Measurements from ENCODE around the gene CD1D. TPM values are rescaled to one million over a fixed set of nuclear protein-coding genes. Genes with fewer than 3 reads are reported as not detected.

CD1D gene
- total RNA-seq, 2 experiments from 2014 or later = 3.3 to 5.7 TPM

DNA sequence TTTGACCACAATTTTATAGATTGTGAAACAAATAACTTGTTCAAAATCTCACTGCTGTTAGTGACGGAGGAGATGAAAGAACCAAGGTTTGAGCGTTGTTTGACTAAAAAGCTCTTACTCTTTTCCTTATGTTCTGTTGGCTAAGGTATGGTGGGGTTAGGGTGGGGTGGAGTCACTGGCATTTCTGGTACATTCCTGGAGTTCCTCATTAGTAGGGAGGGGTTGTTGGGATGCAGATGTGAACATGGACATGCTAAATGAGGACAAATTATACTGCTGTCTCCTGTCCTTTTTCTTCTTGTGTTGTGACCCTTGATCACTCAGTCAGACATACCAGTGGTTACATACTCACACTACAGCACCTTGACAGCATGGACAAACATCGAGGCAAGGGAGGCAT is 26.2 kb upstream of the CD1D start:
- TF ChIP-seq EZH2phosphoT487 (IDR thresholded peaks at IDR 0.05; ENCODE audit: borderline replicate concordance, low read depth, low read length) = no peak
- TF ChIP-seq, protein P1, sequence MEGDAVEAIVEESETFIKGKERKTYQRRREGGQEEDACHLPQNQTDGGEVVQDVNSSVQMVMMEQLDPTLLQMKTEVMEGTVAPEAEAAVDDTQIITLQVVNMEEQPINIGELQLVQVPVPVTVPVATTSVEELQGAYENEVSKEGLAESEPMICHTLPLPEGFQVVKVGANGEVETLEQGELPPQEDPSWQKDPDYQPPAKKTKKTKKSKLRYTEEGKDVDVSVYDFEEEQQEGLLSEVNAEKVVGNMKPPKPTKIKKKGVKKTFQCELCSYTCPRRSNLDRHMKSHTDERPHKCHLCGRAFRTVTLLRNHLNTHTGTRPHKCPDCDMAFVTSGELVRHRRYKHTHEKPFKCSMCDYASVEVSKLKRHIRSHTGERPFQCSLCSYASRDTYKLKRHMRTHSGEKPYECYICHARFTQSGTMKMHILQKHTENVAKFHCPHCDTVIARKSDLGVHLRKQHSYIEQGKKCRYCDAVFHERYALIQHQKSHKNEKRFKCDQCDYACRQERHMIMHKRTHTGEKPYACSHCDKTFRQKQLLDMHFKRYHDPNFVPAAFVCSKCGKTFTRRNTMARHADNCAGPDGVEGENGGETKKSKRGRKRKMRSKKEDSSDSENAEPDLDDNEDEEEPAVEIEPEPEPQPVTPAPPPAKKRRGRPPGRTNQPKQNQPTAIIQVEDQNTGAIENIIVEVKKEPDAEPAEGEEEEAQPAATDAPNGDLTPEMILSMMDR (conservative IDR thresholded peaks at IDR 0.05; ENCODE audit: low read length) = no peak
- no peak for DNase-seq (ENCODE audit: low spot score)
- no peaks in the 10 kb centered on the region for H4K20me1 ChIP-seq (ENCODE audit: insufficient read depth, low read length)
- CTCF ChIA-PET (ENCODE audit: unreplicated experiment) = no interaction called here
- POLR2A ChIA-PET = interaction anchor here (1.2 kb wide), 1 partner anchor 129 kb away, joined by 3 read pairs; no protein-coding TSS in a partner anchor
- no peak overlapping the region for H3K27ac ChIP-seq (ENCODE audit: low read depth, low read length, poor library complexity, severe bottlenecking)
- H3K9me3 ChIP-seq (ENCODE audit: low read length) = no peaks in the 10 kb centered on the region
- no peaks in the 10 kb centered on the region for H3K79me2 ChIP-seq (ENCODE audit: insufficient read depth, low read depth, low read length)
- no peaks in the 10 kb centered on the region for H3K9me2 ChIP-seq (ENCODE audit: insufficient read depth, low read length)
- H3K4me3 ChIP-seq (ENCODE audit: low read depth, low read length, poor library complexity, severe bottlenecking) = no peak overlapping the region
- intact Hi-C loops (cut with micrococcal nuclease; ENCODE audit: unreplicated experiment) = no loop called here
- no TSS peak for BruUV-seq (replicated peaks)
- H2AFZ ChIP-seq (ENCODE audit: low read length) = no peak overlapping the region
- peaks cover 26% of the 10 kb centered on the region for H3K4me1 ChIP-seq (ENCODE audit: insufficient read depth, low read length, poor library complexity, severe bottlenecking)
- H3K4me2 ChIP-seq (ENCODE audit: low read length) = no peak overlapping the region
- H3K36me3 ChIP-seq (ENCODE audit: insufficient read depth, low read length) = no peaks in the 10 kb centered on the region

DNA sequence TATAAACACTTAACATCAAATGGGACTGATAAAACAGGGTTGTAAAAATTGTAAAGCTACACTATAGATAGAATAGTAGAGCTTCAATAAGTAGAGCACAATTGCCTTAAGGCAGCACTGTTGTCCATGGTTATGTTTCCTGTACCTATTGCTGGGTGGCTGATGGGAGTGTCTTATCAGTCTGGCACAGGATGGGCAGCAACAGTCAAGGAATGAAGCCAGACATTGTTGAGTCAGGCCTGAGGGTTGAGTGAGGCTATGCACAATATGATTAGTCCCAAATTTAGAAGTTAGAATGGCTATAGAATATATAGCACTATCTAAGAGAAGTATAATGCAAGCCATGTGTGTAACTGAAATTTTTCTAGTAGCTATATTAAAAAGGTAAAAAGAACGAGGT is 25.0 kb upstream of the CD1D start:
- Histone ChIP-seq H2AFZ (ENCODE audit: low read length) (no peak overlapping the region), H3K27ac (ENCODE audit: low read depth, low read length, poor library complexity, severe bottlenecking) (no peak overlapping the region), H3K4me2 (ENCODE audit: low read length) (no peak overlapping the region), H3K9me3 (ENCODE audit: low read length) (no peaks in the 10 kb centered on the region), H4K20me1 (ENCODE audit: insufficient read depth, low read length) (no peaks in the 10 kb centered on the region), H3K79me2 (ENCODE audit: insufficient read depth, low read depth, low read length) (no peaks in the 10 kb centered on the region), H3K36me3 (ENCODE audit: insufficient read depth, low read length) (no peaks in the 10 kb centered on the region), H3K4me1 (ENCODE audit: insufficient read depth, low read length, poor library complexity, severe bottlenecking) (peaks cover 23% of the 10 kb centered on the region), H3K9me2 (ENCODE audit: insufficient read depth, low read length) (no peaks in the 10 kb centered on the region), H3K4me3 (ENCODE audit: low read depth, low read length, poor library complexity, severe bottlenecking) (no peak overlapping the region)
- DNase-seq (ENCODE audit: low spot score) = no peak
- TF ChIP-seq EZH2phosphoT487 (IDR thresholded peaks at IDR 0.05; ENCODE audit: borderline replicate concordance, low read depth, low read length) = no peak
- TF ChIP-seq, protein P1 (conservative IDR thresholded peaks at IDR 0.05; ENCODE audit: low read length) = no peak
- ChIA-PET POLR2A (interaction anchor here (0.7 to 1.2 kb wide), 4 partner anchors 11 to 857 kb away, joined by 3 to 5 read pairs (median 3); no protein-coding TSS in a partner anchor), CTCF (ENCODE audit: unreplicated experiment) (no interaction called here)
- intact Hi-C loops (cut with micrococcal nuclease; ENCODE audit: unreplicated experiment) = no loop called here
- no TSS peak for BruUV-seq (replicated peaks)

DNA sequence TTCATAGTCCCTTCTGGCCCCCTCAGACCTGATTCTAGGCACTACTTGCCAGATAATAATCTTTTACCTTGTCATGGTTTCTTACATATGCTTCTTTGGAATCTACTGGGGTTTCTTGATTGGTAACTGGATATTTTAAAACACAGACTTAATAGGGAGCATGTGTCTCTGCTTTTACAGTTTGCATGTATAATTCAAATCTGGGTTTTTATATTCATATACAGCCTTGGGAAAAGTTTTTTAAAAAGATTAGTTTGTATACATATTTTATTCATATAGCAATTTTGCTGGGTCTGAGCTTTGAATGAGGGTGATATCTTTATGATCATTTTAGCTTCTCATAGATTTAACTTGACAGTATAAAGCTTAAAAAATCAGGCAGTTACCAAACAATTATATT is 21.1 kb upstream of the CD1D start:
- Histone ChIP-seq H2AFZ (ENCODE audit: low read length) (no peak overlapping the region), H3K4me1 (ENCODE audit: insufficient read depth, low read length, poor library complexity, severe bottlenecking) (peaks cover 32% of the 10 kb centered on the region), H3K36me3 (ENCODE audit: insufficient read depth, low read length) (no peaks in the 10 kb centered on the region), H3K79me2 (ENCODE audit: insufficient read depth, low read depth, low read length) (no peaks in the 10 kb centered on the region), H4K20me1 (ENCODE audit: insufficient read depth, low read length) (no peaks in the 10 kb centered on the region), H3K9me2 (ENCODE audit: insufficient read depth, low read length) (no peaks in the 10 kb centered on the region), H3K9me3 (ENCODE audit: low read length) (peaks cover 1% of the 10 kb centered on the region; the same call in 1 of the 2 replicates), H3K4me2 (ENCODE audit: low read length) (no peak overlapping the region), H3K4me3 (ENCODE audit: low read depth, low read length, poor library complexity, severe bottlenecking) (no peak overlapping the region), H3K27ac (ENCODE audit: low read depth, low read length, poor library complexity, severe bottlenecking) (no peak overlapping the region)
- no peak for TF ChIP-seq EZH2phosphoT487 (IDR thresholded peaks at IDR 0.05; ENCODE audit: borderline replicate concordance, low read depth, low read length)
- TF ChIP-seq, protein P1 (conservative IDR thresholded peaks at IDR 0.05; ENCODE audit: low read length) = no peak
- DNase-seq (ENCODE audit: low spot score) = no peak
- intact Hi-C loops (cut with micrococcal nuclease; ENCODE audit: unreplicated experiment) = no loop called here
- no TSS peak for BruUV-seq (replicated peaks)
- ChIA-PET POLR2A (interaction anchor here (0.6 to 1.2 kb wide), 7 partner anchors 14 to 1636 kb away, joined by 3 read pairs; partner anchors contain the start of gene CD1D), CTCF (ENCODE audit: unreplicated experiment) (no interaction called here)
